Measurements from ENCODE around the gene LIMK2. TPM values are rescaled to one million over a fixed set of nuclear protein-coding genes. Genes with fewer than 3 reads are reported as not detected.
"Not testable (repeated sequence)": the region's sequence is repeated elsewhere in the genome, so short reads cannot be mapped to it uniquely, and the experiment has no call there.

Gene LIMK2
- 10 to 100 TPM; 27.5 to 79.8 TPM for total RNA-seq

DNA sequence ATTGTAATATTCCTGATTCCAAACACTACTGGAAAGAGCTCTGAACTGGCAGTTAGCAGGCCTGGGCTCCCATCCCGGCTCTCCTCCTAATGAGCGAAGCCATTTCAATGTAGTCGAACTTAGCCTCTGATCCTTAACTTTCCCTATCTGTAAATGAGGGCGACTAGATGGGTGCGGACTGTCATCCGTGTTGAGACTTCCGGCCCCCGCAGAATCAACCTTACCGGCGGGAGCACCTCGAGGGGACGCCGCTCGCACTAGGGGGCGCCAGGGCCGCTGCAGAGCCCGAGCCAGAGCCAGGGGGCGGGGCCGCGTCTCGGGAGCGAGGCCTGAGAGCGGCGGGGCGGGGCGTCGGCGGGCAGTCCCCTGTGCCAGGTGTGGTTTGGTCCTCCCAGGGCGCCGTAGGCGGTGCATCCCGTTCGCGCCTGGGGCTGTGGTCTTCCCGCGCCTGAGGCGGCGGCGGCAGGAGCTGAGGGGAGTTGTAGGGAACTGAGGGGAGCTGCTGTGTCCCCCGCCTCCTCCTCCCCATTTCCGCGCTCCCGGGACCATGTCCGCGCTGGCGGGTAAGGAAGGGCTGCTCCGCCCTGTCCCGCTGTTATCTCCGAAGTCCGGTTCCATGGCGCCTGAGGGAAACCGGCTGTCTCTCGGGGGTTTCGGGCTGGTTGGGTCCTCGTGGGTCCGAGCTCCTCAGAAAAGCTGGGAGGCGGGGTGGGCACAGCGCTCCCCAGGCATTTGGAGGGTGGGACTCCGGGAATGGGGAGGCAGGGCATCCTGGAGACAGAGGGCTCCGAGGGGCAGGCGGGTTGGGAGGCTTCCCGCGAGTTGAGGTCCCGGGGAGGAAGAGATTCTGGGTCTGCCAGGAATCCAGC, at the start of gene LIMK2:
Gene LIMK2, plus strand, starts transcription at position 437 of the 869 bp plus-strand sequence. Its CDS starts 111 bp downstream, at position 548.
- peaks cover 60% of the 10 kb centered on the region for H3K4me1 ChIP-seq
- DNase-seq (peak; percentile 96 to 99 (median 97)), ATAC-seq (peak; percentile 96)
- H3K4me3 ChIP-seq: peak within 1 kb of the TSS; percentile 93 to 98
- intact Hi-C loops (cut with DNase I): no loop called here
- no peaks in the 10 kb centered on the region for H3K9me3 ChIP-seq
- H3K36me3 ChIP-seq (replicated peaks in 1 of 2; ENCODE audit: insufficient read depth in 1 of 2, low read depth in 2 of 2): no peaks in the 10 kb centered on the region
- H3K27me3 ChIP-seq: no peaks in the 10 kb centered on the region
- H3K27ac ChIP-seq: peak within 1 kb of the TSS; percentile 70 to 84 (median 81)
- WGBS, 2 donors: 0 to 1% methylated on average over 21 to 64 of the region's 64 CpGs
- TF ChIP-seq POLR2A (IDR thresholded peaks at IDR 0.05): peak; percentile 48 to 88 (median 83)
- TF ChIP-seq, protein P1, sequence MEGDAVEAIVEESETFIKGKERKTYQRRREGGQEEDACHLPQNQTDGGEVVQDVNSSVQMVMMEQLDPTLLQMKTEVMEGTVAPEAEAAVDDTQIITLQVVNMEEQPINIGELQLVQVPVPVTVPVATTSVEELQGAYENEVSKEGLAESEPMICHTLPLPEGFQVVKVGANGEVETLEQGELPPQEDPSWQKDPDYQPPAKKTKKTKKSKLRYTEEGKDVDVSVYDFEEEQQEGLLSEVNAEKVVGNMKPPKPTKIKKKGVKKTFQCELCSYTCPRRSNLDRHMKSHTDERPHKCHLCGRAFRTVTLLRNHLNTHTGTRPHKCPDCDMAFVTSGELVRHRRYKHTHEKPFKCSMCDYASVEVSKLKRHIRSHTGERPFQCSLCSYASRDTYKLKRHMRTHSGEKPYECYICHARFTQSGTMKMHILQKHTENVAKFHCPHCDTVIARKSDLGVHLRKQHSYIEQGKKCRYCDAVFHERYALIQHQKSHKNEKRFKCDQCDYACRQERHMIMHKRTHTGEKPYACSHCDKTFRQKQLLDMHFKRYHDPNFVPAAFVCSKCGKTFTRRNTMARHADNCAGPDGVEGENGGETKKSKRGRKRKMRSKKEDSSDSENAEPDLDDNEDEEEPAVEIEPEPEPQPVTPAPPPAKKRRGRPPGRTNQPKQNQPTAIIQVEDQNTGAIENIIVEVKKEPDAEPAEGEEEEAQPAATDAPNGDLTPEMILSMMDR (IDR thresholded peaks at IDR 0.05): peak; percentile 81 to 97 (median 90)

- DNase-seq: no peak
- Histone ChIP-seq H3K4me1 (peaks cover 12% of the 10 kb centered on the region), H3K27me3 (no peaks in the 10 kb centered on the region), H3K4me3 (no peak overlapping the region), H3K9me3 (no peaks in the 10 kb centered on the region), H3K27ac (no peak overlapping the region), H3K36me3 (replicated peaks in 1 of 2; ENCODE audit: insufficient read depth in 1 of 2, low read depth in 2 of 2) (no peaks in the 10 kb centered on the region)
- WGBS, 2 donors: 94 to 100% methylated on average over 4 of the region's 4 CpGs
- intact Hi-C loops (cut with DNase I): no loop called here
- TF ChIP-seq, protein P1 (IDR thresholded peaks at IDR 0.05): no peak
- no peak for TF ChIP-seq POLR2A (IDR thresholded peaks at IDR 0.05)
- ATAC-seq: no peak
These were observed 41.1 kb upstream of the LIMK2 start for GRCh38 chr22:31170971-31171370.

- intact Hi-C loops (cut with DNase I); H3K36me3 ChIP-seq (replicated peaks in 1 of 2; ENCODE audit: insufficient read depth in 1 of 2, low read depth in 2 of 2); H3K27ac ChIP-seq; H3K4me3 ChIP-seq; H3K27me3 ChIP-seq; ATAC-seq; H3K9me3 ChIP-seq; DNase-seq: not testable (repeated sequence)
- H3K4me1 ChIP-seq: peaks cover 12% of the 10 kb centered on the region
- WGBS, 2 donors: 84 to 95% methylated on average over 9 of the region's 9 CpGs
These were observed 40.4 kb upstream of the LIMK2 start for GRCh38 chr22:31171734-31172133.

DNA sequence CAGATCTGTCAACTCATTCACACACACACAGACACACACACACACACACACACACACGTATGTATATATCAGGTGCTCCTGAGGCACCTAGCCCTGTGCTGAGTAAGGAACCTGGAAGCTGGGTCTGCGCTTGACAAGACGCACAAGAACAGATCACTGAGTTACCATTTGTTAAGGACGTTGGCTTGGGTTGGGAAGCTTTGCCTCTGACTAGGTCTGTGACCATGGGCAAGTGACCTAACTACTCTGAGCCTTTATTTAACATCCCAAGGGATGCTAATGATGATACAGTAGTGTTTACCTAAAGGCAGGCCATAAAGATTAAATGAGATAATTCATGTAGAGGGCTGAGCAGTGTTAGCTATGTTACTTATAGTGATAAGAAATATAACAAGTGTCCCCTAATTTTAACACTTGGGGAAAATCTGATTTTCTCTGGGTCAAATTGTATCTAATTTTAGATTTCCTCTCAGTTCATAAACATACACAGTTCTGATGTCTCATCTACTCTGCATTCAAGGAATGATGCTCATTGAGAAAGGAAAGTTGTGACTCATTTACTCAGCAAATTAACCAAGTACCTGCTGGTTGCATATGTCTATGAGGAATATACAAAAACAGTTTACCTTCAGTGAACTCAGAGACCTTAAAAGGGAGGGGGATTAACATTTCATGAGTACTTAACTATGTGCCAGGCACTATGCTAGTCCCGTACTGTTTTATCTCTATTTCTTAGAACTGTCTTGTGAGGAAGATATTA, 38.5 kb upstream of the LIMK2 start:
- intact Hi-C loops (cut with DNase I): no loop called here
- H3K4me3 ChIP-seq: no peak overlapping the region
- ATAC-seq: no peak
- no peak overlapping the region for H3K27ac ChIP-seq
- DNase-seq: no peak
- 74 to 80% methylated on average over 5 of the region's 5 CpGs for WGBS, 2 donors
- H3K27me3 ChIP-seq: no peaks in the 10 kb centered on the region
- no peak for TF ChIP-seq POLR2A (IDR thresholded peaks at IDR 0.05)
- TF ChIP-seq, protein P1 (IDR thresholded peaks at IDR 0.05): no peak
- peaks cover 5% of the 10 kb centered on the region for H3K4me1 ChIP-seq
- H3K36me3 ChIP-seq (replicated peaks in 1 of 2; ENCODE audit: insufficient read depth in 1 of 2, low read depth in 2 of 2): no peaks in the 10 kb centered on the region
- no peaks in the 10 kb centered on the region for H3K9me3 ChIP-seq

- H3K4me1 ChIP-seq: peaks cover 5% of the 10 kb centered on the region
- DNase-seq (no peak), ATAC-seq (no peak)
- WGBS, 2 donors: 83 to 84% methylated on average over 1 of the region's 1 CpG
- no peak overlapping the region for H3K27ac ChIP-seq
- no peaks in the 10 kb centered on the region for H3K9me3 ChIP-seq
- intact Hi-C loops (cut with DNase I): no loop called here
- no peaks in the 10 kb centered on the region for H3K27me3 ChIP-seq
- no peak overlapping the region for H3K4me3 ChIP-seq
- no peak for TF ChIP-seq POLR2A (IDR thresholded peaks at IDR 0.05)
- TF ChIP-seq, protein P1 (IDR thresholded peaks at IDR 0.05): no peak
- H3K36me3 ChIP-seq (replicated peaks in 1 of 2; ENCODE audit: insufficient read depth in 1 of 2, low read depth in 2 of 2): no peaks in the 10 kb centered on the region
These were observed 35.2 kb upstream of the LIMK2 start for GRCh38 chr22:31176923-31177322.

Measured in body of pancreas (tissue), 4 donors.